Peyer's patch (tissue), 4 donors: ENCODE results near the gene NDUFAF3. TPM values are rescaled to one million over a fixed set of nuclear protein-coding genes. Genes with fewer than 3 reads are reported as not detected.

Experiments
- DNase-seq, 3 donors: peaks; one replicate each; pipeline ENCODE4 v3.0.0-alpha.2; 2017 to 2019
- H3K27ac ChIP-seq, 4 donors: fragments of 200-600 bp; sonication (generic); one replicate each; pipeline ENCODE4 v1.5.1; 2016 to 2019
- H3K27me3 ChIP-seq, 2 donors: fragments of 200-600 bp; sonication (generic); one replicate each; pipeline ENCODE4 v1.5.1; 2019
- H3K36me3 ChIP-seq, 3 donors: fragments of 200-600 bp; sonication (generic); one replicate each; pipeline ENCODE4 v1.5.1; 2016 to 2019
- H3K4me1 ChIP-seq, 4 donors: fragments of 200-600 bp; sonication (generic); one replicate each; pipeline ENCODE4 v1.5.1; 2016 to 2019
- H3K4me3 ChIP-seq, 4 donors: fragments of 200-600 bp; sonication (generic); 1 replicate in 3 of 4; 2 replicates in 1 of 4; pipeline ENCODE4 v1.5.1; 2016 to 2019; ENCODE audit warnings: mild to moderate bottlenecking in 1 of 4
- H3K9me3 ChIP-seq, 4 donors: fragments of 200-600 bp; sonication (generic); one replicate each; pipeline ENCODE4 v1.5.1; 2016 to 2019; ENCODE audit warnings: mild to moderate bottlenecking in 1 of 4
- CTCF ChIP-seq, 6 experiments: fragments of 450-650 bp in 4 of 6; fragments of 200-600 bp in 2 of 6; sonication (generic) in 1 of 6; IDR thresholded peaks; one replicate each; pipeline ENCODE4 v1.5.1; 2017 to 2019; ENCODE audit warnings: antibody characterized with exemption in 6 of 6, mild to moderate bottlenecking in 3 of 6, moderate library complexity in 1 of 6
- POLR2A ChIP-seq, 2 donors: fragments of 450-650 bp; IDR thresholded peaks; one replicate each; pipeline ENCODE4 v1.5.1; 2017; ENCODE audit warnings: antibody characterized with exemption in 2 of 2, mild to moderate bottlenecking in 2 of 2, moderate library complexity in 2 of 2
- total RNA-seq, 4 donors: library from RNA; depleted of rRNA; stranded (reverse); fragments of >200 nt; gene quantifications; one replicate each; pipeline ENCODE4 v1.1.0, GENCODE V29; 2016

The NDUFAF3 gene
- total RNA-seq, 4 donors from 2014 or later: 64.7 to 164 (median 106) TPM

GRCh38 chr3:49022688-49023171 is 809 bp downstream of the NDUFAF3 start:
- no peak for DNase-seq
- Histone ChIP-seq H3K4me3 (peak overlapping the region; percentile 73 to 95 (median 84)), H3K36me3 (peaks cover 0 to 36% (median 0%) of the 10 kb centered on the region in 3 donors), H3K27me3 (no peaks in the 10 kb centered on the region), H3K4me1 (peaks cover 0 to 33% (median 25%) of the 10 kb centered on the region in 4 donors), H3K9me3 (no peaks in the 10 kb centered on the region), H3K27ac (peak overlapping the region; percentile 99 to 100 (median 100))
- TF ChIP-seq POLR2A (IDR thresholded peaks at IDR 0.05) (no peak), CTCF (IDR thresholded peaks at IDR 0.05) (no peak)

- DNase-seq: no peak
- H3K27me3 ChIP-seq: no peaks in the 10 kb centered on the region
- peaks cover 0 to 42% (median 25%) of the 10 kb centered on the region in 4 donors for H3K4me1 ChIP-seq
- H3K4me3 ChIP-seq: no peak overlapping the region
- TF ChIP-seq CTCF (IDR thresholded peaks at IDR 0.05) (no peak), POLR2A (IDR thresholded peaks at IDR 0.05) (no peak)
- H3K36me3 ChIP-seq: peaks cover 0 to 36% (median 0%) of the 10 kb centered on the region in 3 donors
- H3K27ac ChIP-seq: no peak overlapping the region
- no peaks in the 10 kb centered on the region for H3K9me3 ChIP-seq
Observed at GRCh38 chr3:49023775-49024174, 1.9 kb downstream of the NDUFAF3 start.

- H3K4me1 ChIP-seq: peaks cover 0 to 37% (median 22%) of the 10 kb centered on the region in 4 donors
- no peak for DNase-seq
- TF ChIP-seq CTCF (IDR thresholded peaks at IDR 0.05) (no peak), POLR2A (IDR thresholded peaks at IDR 0.05) (no peak)
Observed at GRCh38 chr3:49024449-49024848, 2.5 kb downstream of the NDUFAF3 start.

GRCh38 chr3:49025005-49025792 is 3.3 kb downstream of the NDUFAF3 start:
- peaks cover 0 to 37% (median 0%) of the 10 kb centered on the region in 3 donors for H3K36me3 ChIP-seq
- DNase-seq: no peak

More at GRCh38 chr3:49024449-49024848, 2.5 kb downstream of the NDUFAF3 start:
- H3K9me3 ChIP-seq: no peaks in the 10 kb centered on the region
- no peaks in the 10 kb centered on the region for H3K27me3 ChIP-seq
- H3K36me3 ChIP-seq: peaks cover 0 to 36% (median 0%) of the 10 kb centered on the region in 3 donors
- no peak overlapping the region for H3K4me3 ChIP-seq
- H3K27ac ChIP-seq: no peak overlapping the region

More at GRCh38 chr3:49025005-49025792, 3.3 kb downstream of the NDUFAF3 start:
- no peak overlapping the region for H3K4me3 ChIP-seq
- no peak for TF ChIP-seq CTCF (IDR thresholded peaks at IDR 0.05)
- TF ChIP-seq POLR2A (IDR thresholded peaks at IDR 0.05): no peak
- H3K27me3 ChIP-seq: no peaks in the 10 kb centered on the region
- no peak overlapping the region for H3K27ac ChIP-seq
- H3K9me3 ChIP-seq: no peaks in the 10 kb centered on the region
- H3K4me1 ChIP-seq: peaks cover 0 to 30% (median 18%) of the 10 kb centered on the region in 4 donors
